ENCODE measurements around the gene MAEA. TPM values are rescaled to one million over a fixed set of nuclear protein-coding genes. Genes with fewer than 3 reads are reported as not detected.

MAEA gene
- total RNA-seq, 2 donors from 2014 or later: 48.8 to 72.7 TPM

DNA sequence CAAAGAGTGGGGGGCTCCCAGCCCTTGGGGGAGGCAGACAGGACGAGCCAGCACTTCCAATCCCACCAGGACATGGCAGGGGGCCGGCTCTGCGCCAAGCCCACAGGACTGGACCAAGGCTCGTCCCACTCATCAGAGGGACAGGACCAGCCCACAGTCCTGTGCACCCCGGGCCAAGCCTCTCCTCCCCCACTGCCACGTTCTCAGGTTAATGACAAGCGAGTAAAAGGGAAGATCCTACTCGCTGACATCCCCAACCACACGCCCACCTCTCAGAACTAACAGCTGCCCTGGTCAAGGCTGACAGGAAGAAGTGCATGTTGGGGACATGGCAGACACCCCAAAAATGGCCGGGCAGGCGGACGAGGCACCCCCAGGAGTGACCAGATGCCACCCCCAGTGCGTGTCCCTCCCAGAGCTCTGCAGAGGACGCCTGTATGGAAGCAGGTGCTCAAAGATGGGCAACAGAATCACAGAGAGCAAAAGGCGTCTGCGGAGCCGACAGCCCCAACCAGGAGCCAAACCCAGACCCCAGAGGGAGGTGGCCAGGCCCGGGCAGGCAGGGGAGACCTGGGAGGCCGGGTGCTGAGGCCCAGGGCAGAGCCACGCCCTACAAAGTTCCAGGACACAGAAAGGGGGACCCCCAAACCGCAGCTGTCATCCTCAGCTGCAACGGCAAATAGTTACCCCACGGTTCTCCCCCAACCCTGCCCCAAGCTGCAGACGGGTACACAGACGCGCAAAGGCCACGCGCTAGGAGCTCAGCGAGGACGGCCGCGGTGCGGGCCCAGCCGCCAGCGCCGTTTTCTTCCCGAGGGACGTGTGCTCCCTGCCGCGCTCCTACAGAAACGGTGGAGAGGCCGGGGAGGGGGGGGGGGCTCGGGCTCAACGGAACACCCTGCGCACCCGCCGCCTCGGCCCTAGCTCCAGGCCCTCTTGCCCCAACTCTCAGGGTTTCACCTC, 42.5 kb upstream of the MAEA start:
- Mint-ChIP-seq H3K4me1 (peaks cover 10% of the 10 kb centered on the region), H3K27ac (no peak overlapping the region), H3K9me3 (peaks cover 25% of the 10 kb centered on the region), H3K4me3 (peak overlapping the region; percentile 66), H3K27me3 (ENCODE audit: insufficient read depth) (no peaks in the 10 kb centered on the region), H3K36me3 (ENCODE audit: low read depth) (peaks cover 26% of the 10 kb centered on the region)
- TF ChIP-seq, protein P1, sequence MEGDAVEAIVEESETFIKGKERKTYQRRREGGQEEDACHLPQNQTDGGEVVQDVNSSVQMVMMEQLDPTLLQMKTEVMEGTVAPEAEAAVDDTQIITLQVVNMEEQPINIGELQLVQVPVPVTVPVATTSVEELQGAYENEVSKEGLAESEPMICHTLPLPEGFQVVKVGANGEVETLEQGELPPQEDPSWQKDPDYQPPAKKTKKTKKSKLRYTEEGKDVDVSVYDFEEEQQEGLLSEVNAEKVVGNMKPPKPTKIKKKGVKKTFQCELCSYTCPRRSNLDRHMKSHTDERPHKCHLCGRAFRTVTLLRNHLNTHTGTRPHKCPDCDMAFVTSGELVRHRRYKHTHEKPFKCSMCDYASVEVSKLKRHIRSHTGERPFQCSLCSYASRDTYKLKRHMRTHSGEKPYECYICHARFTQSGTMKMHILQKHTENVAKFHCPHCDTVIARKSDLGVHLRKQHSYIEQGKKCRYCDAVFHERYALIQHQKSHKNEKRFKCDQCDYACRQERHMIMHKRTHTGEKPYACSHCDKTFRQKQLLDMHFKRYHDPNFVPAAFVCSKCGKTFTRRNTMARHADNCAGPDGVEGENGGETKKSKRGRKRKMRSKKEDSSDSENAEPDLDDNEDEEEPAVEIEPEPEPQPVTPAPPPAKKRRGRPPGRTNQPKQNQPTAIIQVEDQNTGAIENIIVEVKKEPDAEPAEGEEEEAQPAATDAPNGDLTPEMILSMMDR (conservative IDR thresholded peaks at IDR 0.05): no peak
- no peaks in the 10 kb centered on the region for H3K27me3 ChIP-seq (ENCODE audit: control insufficient read depth, insufficient read depth, low read length, poor library complexity, severe bottlenecking)
- DNase-seq: peak; percentile 58
- peaks cover 4% of the 10 kb centered on the region for H3K4me1 ChIP-seq (ENCODE audit: control insufficient read depth, insufficient read depth, low read length)
- 32 to 54% methylated on average over 14 to 48 of the region's 48 CpGs for WGBS, 2 experiments (ENCODE audit: insufficient coverage in 1 of 2, insufficient read length in 1 of 2)
- peaks cover 16% of the 10 kb centered on the region for H3K36me3 ChIP-seq (ENCODE audit: control insufficient read depth, insufficient read depth, low read length)
- peaks cover 21% of the 10 kb centered on the region for H3K9me3 ChIP-seq (ENCODE audit: control insufficient read depth, low read length)
- H3K9ac ChIP-seq (ENCODE audit: extremely low read depth, low read length, poor library complexity, severe bottlenecking): peak overlapping the region; percentile 84
- H3K4me3 ChIP-seq (ENCODE audit: low read length): peak overlapping the region; percentile 85
- H3K27ac ChIP-seq (ENCODE audit: low read depth, low read length): peak overlapping the region; percentile 88

DNA sequence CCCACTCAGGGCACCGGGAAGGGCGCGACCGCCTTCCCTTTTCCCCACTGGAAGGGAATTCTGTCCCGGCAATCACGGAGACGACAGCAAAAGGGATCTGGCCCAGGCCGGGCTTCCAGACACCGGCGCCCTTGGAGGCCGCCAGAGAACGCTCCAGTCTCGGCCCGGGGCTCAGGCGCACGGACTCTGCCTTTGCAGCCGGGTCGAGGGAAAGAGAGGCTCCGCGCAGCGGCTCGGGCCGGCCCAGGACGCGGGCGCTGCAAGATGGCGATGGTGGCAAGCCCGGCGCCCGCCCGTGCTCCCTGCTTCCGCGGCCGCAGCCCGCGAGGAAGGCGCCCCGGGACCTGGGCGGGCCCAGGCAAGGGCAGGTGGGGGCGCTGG, 41.8 kb upstream of the MAEA start:
- H3K27me3 ChIP-seq (ENCODE audit: control insufficient read depth, insufficient read depth, low read length, poor library complexity, severe bottlenecking): no peaks in the 10 kb centered on the region
- peaks cover 3% of the 10 kb centered on the region for H3K27me3 Mint-ChIP-seq (ENCODE audit: insufficient read depth)
- H3K9me3 Mint-ChIP-seq: peaks cover 30% of the 10 kb centered on the region
- WGBS, 2 experiments (ENCODE audit: insufficient coverage in 1 of 2, insufficient read length in 1 of 2): 0% methylated on average over 21 to 40 of the region's 40 CpGs
- H3K9me3 ChIP-seq (ENCODE audit: control insufficient read depth, low read length): peaks cover 27% of the 10 kb centered on the region
- H3K4me1 Mint-ChIP-seq: peaks cover 10% of the 10 kb centered on the region
- TF ChIP-seq, protein P1 (conservative IDR thresholded peaks at IDR 0.05): no peak
- no peak overlapping the region for H3K27ac Mint-ChIP-seq
- peak overlapping the region; percentile 66 for H3K4me3 Mint-ChIP-seq
- peaks cover 20% of the 10 kb centered on the region for H3K36me3 ChIP-seq (ENCODE audit: control insufficient read depth, insufficient read depth, low read length)
- no peak for DNase-seq
- H3K4me1 ChIP-seq (ENCODE audit: control insufficient read depth, insufficient read depth, low read length): peaks cover 4% of the 10 kb centered on the region
- peaks cover 29% of the 10 kb centered on the region for H3K36me3 Mint-ChIP-seq (ENCODE audit: low read depth)
- H3K9ac ChIP-seq (ENCODE audit: extremely low read depth, low read length, poor library complexity, severe bottlenecking): peak overlapping the region; percentile 84
- H3K27ac ChIP-seq (ENCODE audit: low read depth, low read length): peak overlapping the region; percentile 88
- H3K4me3 ChIP-seq (ENCODE audit: low read length): peak overlapping the region; percentile 85

DNA sequence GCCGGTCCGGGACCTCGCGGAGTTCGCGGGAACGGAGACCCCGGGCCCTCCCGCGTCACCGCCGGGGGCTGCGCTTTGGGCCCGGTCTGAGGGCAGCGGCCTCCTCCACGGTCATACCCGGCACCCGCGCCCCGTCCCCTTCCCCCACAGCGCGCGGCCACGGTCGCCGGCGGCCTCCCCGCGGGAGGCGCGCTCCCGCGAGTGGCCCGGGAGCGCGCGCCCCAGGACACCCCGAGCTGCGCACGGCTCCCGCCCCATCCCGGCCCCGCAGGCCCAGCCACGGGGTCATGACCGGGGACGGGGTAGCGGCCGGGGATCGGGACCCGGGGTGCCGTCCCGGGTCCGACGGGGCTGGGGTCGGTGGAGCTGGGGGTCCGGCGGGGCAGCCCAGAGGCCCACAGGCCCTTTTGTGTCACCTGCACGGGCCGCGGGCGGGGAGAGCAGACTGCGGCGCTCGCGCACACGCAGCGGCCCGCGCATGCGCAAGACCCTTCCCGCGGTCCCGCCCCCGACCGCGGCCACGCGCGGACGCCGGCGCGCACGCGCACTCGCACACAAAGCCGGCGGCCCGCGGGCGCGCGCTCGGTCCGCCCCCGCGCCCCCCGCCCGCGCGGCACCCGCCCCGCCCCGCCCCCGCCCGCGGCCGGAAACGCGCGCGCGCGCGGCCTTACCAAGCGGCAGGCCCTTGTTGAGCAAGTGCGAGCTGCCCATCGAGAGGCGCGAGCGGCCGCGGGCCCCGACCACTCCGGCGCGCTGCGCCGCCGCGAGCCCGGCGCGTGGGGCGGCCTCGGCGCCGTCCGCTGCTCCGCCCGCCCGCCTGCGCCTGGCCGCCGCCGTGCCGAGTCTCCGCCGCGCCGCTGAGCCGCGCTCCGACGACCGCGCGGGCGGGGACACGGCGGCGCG, 41.2 kb upstream of the MAEA start, which contains the start of gene CTBP1:
Gene CTBP1, minus strand, starts transcription at position 886 of the 903 bp plus-strand sequence. CDS start 7,799 bp downstream, outside the sequence.
- Histone ChIP-seq H3K9me3 (ENCODE audit: control insufficient read depth, low read length) (peaks cover 34% of the 10 kb centered on the region), H3K27ac (ENCODE audit: low read depth, low read length) (peak within 1 kb of the TSS; percentile 88), H3K4me1 (ENCODE audit: control insufficient read depth, insufficient read depth, low read length) (peaks cover 4% of the 10 kb centered on the region), H3K27me3 (ENCODE audit: control insufficient read depth, insufficient read depth, low read length, poor library complexity, severe bottlenecking) (no peaks in the 10 kb centered on the region), H3K9ac (ENCODE audit: extremely low read depth, low read length, poor library complexity, severe bottlenecking) (peak within 1 kb of the TSS; percentile 84), H3K36me3 (ENCODE audit: control insufficient read depth, insufficient read depth, low read length) (peaks cover 24% of the 10 kb centered on the region), H3K4me3 (ENCODE audit: low read length) (peak within 1 kb of the TSS; percentile 85)
- Mint-ChIP-seq H3K27ac (peak within 1 kb of the TSS; percentile 39), H3K4me3 (peak within 1 kb of the TSS; percentile 66), H3K27me3 (ENCODE audit: insufficient read depth) (peaks cover 7% of the 10 kb centered on the region), H3K4me1 (peaks cover 10% of the 10 kb centered on the region), H3K36me3 (ENCODE audit: low read depth) (peaks cover 34% of the 10 kb centered on the region), H3K9me3 (peaks cover 37% of the 10 kb centered on the region)
- peak; percentile 87 for DNase-seq
- TF ChIP-seq, protein P1 (conservative IDR thresholded peaks at IDR 0.05): no peak
- 0 to 3% methylated on average over 22 to 163 of the region's 163 CpGs for WGBS, 2 experiments (ENCODE audit: insufficient coverage in 1 of 2, insufficient read length in 1 of 2)

Measured in endodermal cell (in vitro differentiated cells).